PC-9 (cell line): ENCODE results near the gene PRCD.

ENCODE experiments used
- CTCF ChIP-seq: fragments of 200-600 bp; sonication (generic); conservative IDR thresholded peaks from 2 replicates; pipeline ENCODE4 v1.6.1; 2017; ENCODE audit warnings: mixed run types, antibody characterized with exemption, mild to moderate bottlenecking, moderate library complexity
- EZH2 ChIP-seq: fragments of 200-600 bp; sonication (generic); IDR thresholded peaks from 2 replicates; pipeline ENCODE4 v1.8.0; 2017; ENCODE audit warnings: antibody characterized with exemption, low read depth

DNA sequence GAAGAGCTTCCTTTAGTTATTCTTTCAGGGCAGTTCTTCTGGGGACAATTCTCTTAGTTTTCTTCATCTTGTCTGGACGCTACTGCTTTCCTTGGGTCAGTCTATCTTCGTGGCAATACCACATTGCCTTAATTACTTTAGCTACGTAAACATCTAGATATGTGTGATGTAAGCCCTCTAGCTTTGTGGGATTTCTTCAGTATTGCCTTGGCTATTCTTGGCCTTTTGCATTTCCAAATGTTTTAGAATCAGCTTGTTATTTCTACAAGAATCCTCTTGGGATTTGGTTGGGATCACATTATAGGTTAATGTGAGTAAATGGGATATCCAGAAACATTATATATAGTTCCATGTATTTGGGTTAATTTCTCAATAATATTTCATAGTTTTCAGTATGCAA, 54.8 kb downstream of the PRCD start:
- no peak for TF ChIP-seq CTCF
- no peak for TF ChIP-seq EZH2
